ENCODE data around the gene LNX1. TPM values are rescaled to one million over a fixed set of nuclear protein-coding genes. Genes with fewer than 3 reads are reported as not detected.

LNX1 gene
- total RNA-seq, 4 donors from 2014 or later = 11.9 to 66.5 (median 41.3) TPM

DNA sequence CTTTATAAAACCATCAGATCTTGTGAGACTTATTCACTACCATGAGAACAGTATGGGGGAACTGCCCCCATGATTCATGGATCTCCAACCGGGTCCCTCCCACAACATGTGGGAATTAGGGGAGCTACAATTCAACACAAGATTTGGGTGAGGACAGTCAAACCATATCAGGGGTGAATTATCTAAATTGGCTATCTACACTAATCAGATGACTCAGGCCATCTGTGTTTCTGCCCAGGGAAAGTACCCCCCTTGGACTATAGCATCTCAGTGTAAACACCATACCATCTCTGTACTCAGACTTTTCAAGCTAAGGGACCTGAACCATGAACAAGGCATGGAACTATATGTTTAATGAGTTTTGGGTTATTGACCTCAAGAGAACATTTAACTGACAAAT lies 76.8 kb downstream of the LNX1 start:
- TF ChIP-seq, protein P1, sequence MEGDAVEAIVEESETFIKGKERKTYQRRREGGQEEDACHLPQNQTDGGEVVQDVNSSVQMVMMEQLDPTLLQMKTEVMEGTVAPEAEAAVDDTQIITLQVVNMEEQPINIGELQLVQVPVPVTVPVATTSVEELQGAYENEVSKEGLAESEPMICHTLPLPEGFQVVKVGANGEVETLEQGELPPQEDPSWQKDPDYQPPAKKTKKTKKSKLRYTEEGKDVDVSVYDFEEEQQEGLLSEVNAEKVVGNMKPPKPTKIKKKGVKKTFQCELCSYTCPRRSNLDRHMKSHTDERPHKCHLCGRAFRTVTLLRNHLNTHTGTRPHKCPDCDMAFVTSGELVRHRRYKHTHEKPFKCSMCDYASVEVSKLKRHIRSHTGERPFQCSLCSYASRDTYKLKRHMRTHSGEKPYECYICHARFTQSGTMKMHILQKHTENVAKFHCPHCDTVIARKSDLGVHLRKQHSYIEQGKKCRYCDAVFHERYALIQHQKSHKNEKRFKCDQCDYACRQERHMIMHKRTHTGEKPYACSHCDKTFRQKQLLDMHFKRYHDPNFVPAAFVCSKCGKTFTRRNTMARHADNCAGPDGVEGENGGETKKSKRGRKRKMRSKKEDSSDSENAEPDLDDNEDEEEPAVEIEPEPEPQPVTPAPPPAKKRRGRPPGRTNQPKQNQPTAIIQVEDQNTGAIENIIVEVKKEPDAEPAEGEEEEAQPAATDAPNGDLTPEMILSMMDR (IDR thresholded peaks at IDR 0.05; ENCODE audit: low read depth) = no peak

DNA sequence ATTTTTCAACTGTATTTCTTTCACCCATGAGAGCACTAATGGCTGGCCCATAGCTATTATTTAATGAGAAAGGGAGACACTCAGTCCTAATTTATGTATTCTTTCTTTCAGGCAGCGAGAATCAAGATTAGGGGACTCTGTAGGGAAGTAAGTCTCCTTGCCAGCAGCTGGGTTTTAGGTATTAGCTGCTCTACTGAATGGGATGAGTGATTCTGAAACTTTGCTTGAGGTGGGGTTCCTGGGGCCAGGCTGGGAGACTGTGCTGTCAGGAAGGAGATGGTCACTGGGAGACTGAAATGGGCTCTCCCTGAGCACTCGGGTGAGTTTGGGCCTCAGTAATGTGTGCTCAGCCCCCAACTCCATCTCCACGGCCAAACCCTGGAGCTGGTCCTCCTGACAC lies 78.7 kb downstream of the LNX1 start:
- TF ChIP-seq, protein P1 (IDR thresholded peaks at IDR 0.05; ENCODE audit: low read depth) = no peak

DNA sequence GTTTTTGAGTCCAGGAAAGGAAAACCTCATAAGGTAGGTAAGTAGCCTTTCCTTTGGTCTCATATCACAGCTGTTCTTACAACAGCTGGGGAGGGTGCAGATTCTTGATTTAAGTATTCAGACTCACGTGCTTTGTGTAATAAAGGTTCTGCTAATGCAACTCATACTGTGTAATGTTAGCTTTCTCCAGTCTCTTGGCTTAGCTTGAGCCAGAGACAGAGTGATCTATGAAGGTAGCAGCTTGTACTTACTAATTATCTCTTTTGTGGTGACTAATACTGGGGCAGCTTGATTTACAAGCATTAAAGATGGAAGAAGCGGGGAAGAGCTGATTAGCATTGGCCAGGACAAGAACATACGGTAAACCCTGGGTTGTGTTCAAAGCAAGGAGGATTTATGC lies 80.3 kb downstream of the LNX1 start:
- TF ChIP-seq, protein P1 (IDR thresholded peaks at IDR 0.05; ENCODE audit: low read depth) = no peak

DNA sequence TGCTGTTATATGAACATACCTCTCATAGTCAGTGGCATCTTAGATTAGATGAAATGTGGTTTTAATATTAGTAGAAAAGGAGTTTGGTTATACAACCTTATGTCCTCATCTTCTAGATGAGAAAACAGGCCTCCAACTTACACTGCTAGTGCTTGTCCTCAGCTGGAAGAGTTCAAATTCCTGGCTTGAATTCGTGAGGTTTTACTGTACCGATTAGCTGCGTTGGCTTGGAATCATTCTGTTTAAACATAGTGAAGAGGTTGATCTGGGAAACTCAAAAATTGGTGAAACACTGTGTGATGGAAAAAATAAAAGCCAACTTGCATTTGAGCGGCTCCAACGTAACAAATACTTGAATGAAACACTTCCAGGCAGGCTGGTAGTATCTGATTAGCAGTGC lies 81.0 kb downstream of the LNX1 start:
- TF ChIP-seq, protein P1 (IDR thresholded peaks at IDR 0.05; ENCODE audit: low read depth) = no peak

DNA sequence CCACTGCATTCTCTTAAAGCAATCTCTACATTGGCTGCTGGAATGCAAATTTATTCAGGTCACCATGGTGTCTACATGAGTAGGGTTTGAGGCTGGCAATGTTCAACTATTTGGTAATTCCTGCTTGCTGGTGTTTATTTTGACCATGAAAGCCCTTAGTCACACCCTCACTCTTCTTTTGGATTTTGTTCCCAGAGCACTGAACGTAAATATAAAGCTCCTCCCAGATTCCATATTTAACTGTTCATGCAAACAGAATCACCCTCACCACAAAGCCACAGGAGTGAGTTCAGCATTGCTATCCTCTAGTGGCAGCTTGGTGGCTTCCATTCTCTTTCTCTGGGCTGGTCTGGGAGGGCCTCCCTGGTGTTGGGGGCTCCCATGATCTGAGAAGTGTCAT lies 82.8 kb downstream of the LNX1 start:
- TF ChIP-seq, protein P1 (IDR thresholded peaks at IDR 0.05; ENCODE audit: low read depth) = no peak

DNA sequence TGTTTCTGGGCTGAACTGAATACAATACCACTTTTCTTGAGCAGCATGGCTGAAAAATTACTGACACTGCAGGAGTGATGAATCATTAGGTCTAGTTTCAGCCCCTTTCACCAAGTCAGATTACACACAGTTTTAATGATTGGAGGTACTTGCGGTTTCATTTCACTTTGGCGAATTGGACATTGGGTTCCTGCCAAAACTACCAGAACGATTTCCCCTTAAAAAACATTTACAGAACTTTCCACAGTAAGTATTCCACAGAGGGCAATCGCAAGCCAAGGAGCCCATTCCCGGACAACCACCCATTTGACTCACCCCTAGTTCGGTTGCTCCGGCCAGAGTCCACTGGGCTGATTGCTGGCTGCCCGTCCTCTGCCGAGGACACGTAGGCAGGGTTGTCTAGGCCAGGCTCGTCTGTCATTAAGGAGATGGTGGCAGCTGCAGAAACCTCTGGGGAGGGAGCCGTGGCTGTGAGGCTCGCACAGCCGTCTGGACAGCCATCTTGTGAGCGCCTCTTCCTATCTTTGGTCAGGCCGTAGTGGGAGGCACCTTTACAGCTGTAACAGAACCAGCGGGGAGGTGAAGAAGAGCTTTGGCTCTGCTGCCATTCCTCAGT lies 83.5 kb downstream of the LNX1 start:
- TF ChIP-seq, protein P1 (IDR thresholded peaks at IDR 0.05; ENCODE audit: low read depth) = no peak

DNA sequence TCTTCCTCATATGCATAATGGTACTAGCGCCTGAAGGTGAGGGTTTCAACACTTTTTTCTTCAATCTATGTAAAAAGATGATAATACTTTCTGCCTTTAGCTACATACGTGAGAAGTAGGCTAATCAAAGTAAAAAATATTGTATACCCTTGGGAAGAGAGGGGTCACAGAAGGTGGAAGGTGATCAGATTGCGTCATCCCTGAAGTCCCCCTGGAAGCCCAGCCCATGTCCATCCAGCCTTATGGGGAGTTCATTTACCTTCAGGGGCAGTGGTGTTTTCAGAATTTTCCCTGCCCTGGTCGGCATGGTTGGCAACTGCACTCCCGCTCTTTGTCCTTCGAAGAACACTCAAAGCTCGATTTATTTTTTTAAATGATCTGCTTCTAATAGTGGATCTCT lies 84.2 kb downstream of the LNX1 start:
- TF ChIP-seq, protein P1 (IDR thresholded peaks at IDR 0.05; ENCODE audit: low read depth) = no peak
